K562 (cell line): ENCODE results near the gene ST6GALNAC3. TPM values are rescaled to one million over a fixed set of nuclear protein-coding genes. Genes with fewer than 3 reads are reported as not detected.

Experiments
- ATAC-seq: fragments of 200-7000 bp; cut with Tn5 transposase; 3 replicates; pipeline ENCODE4 v1.9.1; 2020; ENCODE audit warnings: moderate library complexity
- BruUV-seq: library from RNA; stranded (reverse); fragments of 400-500 nt; replicated peaks from 2 replicates; lab custom pipeline; 2021; lab: Mats Ljungman, UMichigan
- CTCF ChIA-PET: fragments of 300-600 bp; formaldehyde crosslinking; extraction: SDS; loops from one replicate; lab custom pipeline; 2021; ENCODE audit warnings: low intra/inter-chr PET ratio; lab: Yijun Ruan, JAX
- POLR2A ChIA-PET: fragments of 300-600, 350-650 bp; sonication (Branson Sonifier 250); formaldehyde crosslinking; extraction: SDS; loops from one replicate; lab custom pipeline; 2021; ENCODE audit warnings: antibody characterized with exemption, inconsistent platforms; lab: Yijun Ruan, JAX
- DNase-seq, 4 experiments: peaks; one replicate each; pipeline versions ENCODE4 v3.0.0 to v3.0.0-alpha.2; 2011 to 2018; ENCODE audit warnings: low spot score in 3 of 4, mixed read lengths in 3 of 4; ENCODE audit errors: extremely low read depth in 1 of 4
- FAIRE-seq: peaks from 2 replicates; lab custom pipeline; 2011; peaks lifted over from hg19 to GRCh38; lab: Jason Lieb, UNC
- H2AFZ ChIP-seq: 2 replicates; pipeline ENCODE4 v1.6.0; 2011; ENCODE audit warnings: low read depth, low read length, control low read depth, inconsistent platforms
- H3K27ac ChIP-seq: fragments of 200-600 bp; 3 replicates; pipeline ENCODE4 v1.8.0; 2011; ENCODE audit warnings: low read depth, mild to moderate bottlenecking, control low read depth, inconsistent platforms, low read length, moderate library complexity, mixed read lengths; ENCODE audit errors: extremely low read depth
- H3K27me3 ChIP-seq, 2 experiments: fragments of 300-600 bp in 1 of 2; 2 replicates in 1 of 2; 3 replicates in 1 of 2; pipeline versions ENCODE4 v1.6.0 to v1.8.0; 2011; ENCODE audit warnings: inconsistent platforms in 2 of 2, low read length in 2 of 2, mild to moderate bottlenecking in 1 of 2, mixed read lengths in 1 of 2, moderate library complexity in 1 of 2; ENCODE audit not compliant: control insufficient read depth in 2 of 2, insufficient read depth in 2 of 2
- H3K36me3 ChIP-seq: fragments of 300-600 bp; 3 replicates; pipeline ENCODE4 v1.8.0; 2011; ENCODE audit warnings: mild to moderate bottlenecking, low read length, inconsistent platforms; ENCODE audit not compliant: control insufficient read depth, insufficient read depth
- H3K4me1 ChIP-seq, 2 experiments: fragments of 200-600 bp in 1 of 2; replicated peaks in 1 of 2; 2 replicates in 1 of 2; 3 replicates in 1 of 2; pipeline versions ENCODE4 v1.5.1 to v1.8.0; 2011; ENCODE audit warnings: inconsistent platforms in 2 of 2, low read length in 2 of 2, mild to moderate bottlenecking in 1 of 2, mixed read lengths in 1 of 2, moderate library complexity in 1 of 2; ENCODE audit not compliant: control insufficient read depth in 2 of 2, insufficient read depth in 2 of 2
- H3K4me2 ChIP-seq: 2 replicates; pipeline ENCODE4 v1.6.1; 2011; ENCODE audit warnings: low read length, control low read depth, inconsistent platforms, mixed read lengths; ENCODE audit not compliant: insufficient read depth
- H3K4me3 ChIP-seq: fragments of 200-600 bp; sonication (generic), shearing (Covaris generic); 2 replicates; pipeline ENCODE4 v1.5.1; 2016; ENCODE audit warnings: control low read depth, inconsistent platforms
- H3K79me2 ChIP-seq: fragments of 200-600 bp; 3 replicates; pipeline ENCODE4 v1.8.0; 2011; ENCODE audit warnings: low read length, inconsistent platforms; ENCODE audit not compliant: control insufficient read depth, insufficient read depth
- H3K9ac ChIP-seq, 2 experiments: 2 replicates each; pipeline versions ENCODE4 v1.6.0 to v1.6.1; 2011; ENCODE audit warnings: low read depth in 2 of 2, low read length in 2 of 2, control low read depth in 1 of 2, inconsistent platforms in 1 of 2, mild to moderate bottlenecking in 1 of 2, mixed read lengths in 1 of 2; ENCODE audit not compliant: insufficient read depth in 1 of 2
- H3K9me1 ChIP-seq: one replicate; pipeline ENCODE4 v1.6.0; 2011; ENCODE audit warnings: inconsistent platforms, mild to moderate bottlenecking, low read length, moderate library complexity; ENCODE audit not compliant: control insufficient read depth, insufficient read depth
- H3K9me3 ChIP-seq: replicated peaks from 2 replicates; pipeline ENCODE4 v1.5.1; 2011; ENCODE audit warnings: low read depth, low read length, inconsistent platforms; ENCODE audit not compliant: control insufficient read depth, insufficient read depth
- H4K20me1 ChIP-seq: replicated peaks from 2 replicates; pipeline ENCODE4 v1.6.1; 2011; ENCODE audit warnings: low read length, inconsistent platforms, mixed read lengths; ENCODE audit not compliant: control insufficient read depth, insufficient read depth
- ETV5 ChIP-seq: sonication (generic); formaldehyde crosslinking; IDR thresholded peaks from 2 replicates; pipeline ENCODE4 v1.4.0; 2020; ENCODE audit warnings: low read depth, mild to moderate bottlenecking, missing genetic modification reagents
- ETV6 ChIP-seq, 3 experiments: fragments of 150-350 bp in 1 of 3; sonication (generic) in 1 of 3; formaldehyde crosslinking in 1 of 3; IDR thresholded peaks; 2 replicates each; pipeline versions ENCODE4 v1.6.1 to v1.8.0; 2014 to 2022; ENCODE audit warnings: borderline replicate concordance in 2 of 3, low read depth in 2 of 3, antibody characterized with exemption in 1 of 3, low read length in 1 of 3, mild to moderate bottlenecking in 1 of 3, missing genetic modification reagents in 1 of 3
- NCOR1 ChIP-seq: fragments of 450-650 bp; IDR thresholded peaks from 2 replicates; pipeline ENCODE4 v1.6.1; 2016; ENCODE audit warnings: mild to moderate bottlenecking, moderate library complexity
- PTTG1 ChIP-seq: fragments of 450-650 bp; IDR thresholded peaks from 2 replicates; pipeline ENCODE4 v1.6.1; 2016; ENCODE audit warnings: low read depth, mild to moderate bottlenecking, missing genetic modification characterization, missing compliant biosample characterization
- PURB ChIP-seq: sonication (generic); formaldehyde crosslinking; IDR thresholded peaks from 2 replicates; pipeline ENCODE4 v1.9.0; 2021; ENCODE audit warnings: low read depth, mild to moderate bottlenecking, missing genetic modification reagents
- ZBTB40 ChIP-seq, 2 experiments: fragments of 450-650 bp in 1 of 2; sonication (generic) in 1 of 2; formaldehyde crosslinking in 1 of 2; IDR thresholded peaks; 2 replicates each; pipeline versions ENCODE4 v1.7.1 to v1.9.0; 2016 to 2022; ENCODE audit warnings: inconsistent platforms in 1 of 2, mild to moderate bottlenecking in 1 of 2, missing genetic modification reagents in 1 of 2
- in situ Hi-C: fragments of 300-500 bp; cut with MboI; formaldehyde crosslinking; loops from 4 replicates; pipeline ENCODE4 v1.15.0; 2018; ENCODE audit warnings: inconsistent platforms, mixed read lengths
- intact Hi-C: fragments of 100-400 bp; cut with micrococcal nuclease; formaldehyde crosslinking; loops from 2 replicates; pipeline ENCODE4 v1.14.2; 2022
- polyA plus RNA-seq, 8 experiments: library from polyadenylated mRNA; depleted of rRNA in 4 of 8; stranded (reverse) in 5 of 8; unstranded in 3 of 8; fragments of >200 nt; fragmentation: Nextera tagmentation in 2 of 8; fragmentation: Illumina TruSeq in 1 of 8; extraction: Ambion mirVana in 2 of 8; extraction: Trizol in 1 of 8; gene quantifications; 2 replicates each; pipeline versions ENCODE4 v1.2.1 to v1.2.3, GENCODE V29; 2011 to 2014; ENCODE audit warnings: inconsistent platforms in 1 of 8, missing spikeins in 1 of 8
- total RNA-seq, 7 experiments: library from RNA; depleted of rRNA in 6 of 7; stranded (reverse); fragments of >200 nt in 6 of 7; fragmentation: Illumina TruSeq in 2 of 7; extraction: Trizol in 2 of 7; gene quantifications; 2 replicates each; pipeline versions ENCODE4 v1.2.1 to v1.2.3, GENCODE V29; 2011 to 2021; ENCODE audit warnings: low replicate concordance in 1 of 7

Gene ST6GALNAC3
- total and polyA plus RNA-seq, 9 of the 15 experiments (the other 6 are each of a cell fraction or from before 2014, with no cell fraction given), result 0.04 to 0.29 (median 0.18) TPM; not detected in 6

DNA sequence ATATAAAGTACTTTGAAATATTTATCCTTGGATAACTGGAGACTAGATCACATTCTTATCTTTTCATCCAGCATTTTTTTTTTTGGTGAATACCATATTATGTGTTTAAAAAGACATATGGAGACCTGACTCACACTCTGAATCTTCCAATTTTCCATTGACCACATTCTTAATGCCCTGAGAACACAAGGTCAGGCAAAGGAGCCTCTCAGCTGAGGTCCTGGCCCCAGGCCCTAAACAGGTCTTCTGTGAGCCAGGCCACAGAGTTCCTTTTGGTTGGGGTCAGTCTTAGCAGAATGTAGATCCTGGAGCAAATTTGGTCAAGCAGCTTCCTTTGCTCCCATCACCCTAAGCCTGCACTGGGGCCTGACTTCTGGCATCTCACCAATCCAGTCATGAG lies 402.6 kb downstream of the ST6GALNAC3 start:
- intact Hi-C loops, result no loop called here
- no peaks in the 10 kb centered on the region for H3K36me3 ChIP-seq
- no peak overlapping the region for H3K4me3 ChIP-seq
- H3K9me1 ChIP-seq, result no peaks in the 10 kb centered on the region
- H3K4me1 ChIP-seq, result no peaks in the 10 kb centered on the region
- no peak overlapping the region for H2AFZ ChIP-seq
- no peaks in the 10 kb centered on the region for H4K20me1 ChIP-seq
- no TSS peak for BruUV-seq
- H3K4me2 ChIP-seq, result no peak overlapping the region
- in situ Hi-C loops, result no loop called here
- TF ChIP-seq PTTG1 (tag) (no peak), PURB (no peak)
- FAIRE-seq, result no peak
- H3K9ac ChIP-seq, result no peak overlapping the region
- ChIA-PET POLR2A (no interaction called here), CTCF (no interaction called here)
- DNase-seq, result no peak
- no peak for ATAC-seq
- H3K27me3 ChIP-seq, result no peaks in the 10 kb centered on the region
- no peaks in the 10 kb centered on the region for H3K79me2 ChIP-seq
- no peak overlapping the region for H3K27ac ChIP-seq
- no peaks in the 10 kb centered on the region for H3K9me3 ChIP-seq

DNA sequence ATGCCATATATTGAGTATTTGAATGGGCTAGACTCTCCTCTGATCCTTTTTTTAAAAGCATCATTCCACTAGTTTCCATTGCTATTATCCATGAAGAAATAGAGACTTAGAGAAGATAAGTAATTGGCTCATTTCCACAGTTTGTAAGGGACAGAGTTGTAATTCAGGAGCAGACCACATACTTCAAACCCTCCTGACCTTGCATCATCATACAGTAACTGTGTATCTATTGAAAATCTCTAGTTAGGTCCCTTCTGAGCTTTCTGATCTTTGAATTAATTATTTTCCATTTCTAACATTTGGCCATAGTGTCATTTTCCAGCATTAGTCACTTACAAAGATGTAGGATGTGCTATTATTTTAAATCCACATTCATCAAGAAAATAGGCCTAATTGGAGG lies 406.3 kb downstream of the ST6GALNAC3 start:
- in situ Hi-C loops, result no loop called here
- no peaks in the 10 kb centered on the region for H3K9me3 ChIP-seq
- no peak overlapping the region for H3K4me2 ChIP-seq
- H4K20me1 ChIP-seq, result no peaks in the 10 kb centered on the region
- no peak overlapping the region for H3K4me3 ChIP-seq
- ChIA-PET CTCF (no interaction called here), POLR2A (no interaction called here)
- H3K27me3 ChIP-seq, result no peaks in the 10 kb centered on the region
- H3K27ac ChIP-seq, result no peak overlapping the region
- no peaks in the 10 kb centered on the region for H3K36me3 ChIP-seq
- no peak for ATAC-seq
- no peaks in the 10 kb centered on the region for H3K79me2 ChIP-seq
- no peak for FAIRE-seq
- BruUV-seq, result no TSS peak
- DNase-seq, result no peak
- H3K9ac ChIP-seq, result no peak overlapping the region
- H3K9me1 ChIP-seq, result no peaks in the 10 kb centered on the region
- H3K4me1 ChIP-seq, result no peaks in the 10 kb centered on the region
- H2AFZ ChIP-seq, result no peak overlapping the region
- intact Hi-C loops, result no loop called here
- TF ChIP-seq ETV5 (no peak), NCOR1 (no peak), ZBTB40 (IDR thresholded peaks at IDR 0.05) (no peak), ZBTB40 (CRISPR knock-in tag; IDR thresholded peaks at IDR 0.05) (no peak), ETV6 (IDR thresholded peaks at IDR 0.05; ENCODE audit: borderline replicate concordance in 1 of 2, low read depth in 2 of 2, low read length in 1 of 2) (no peak), ETV6 (CRISPR knock-in tag; IDR thresholded peaks at IDR 0.05; ENCODE audit: borderline replicate concordance) (no peak)
